MM.1S (cell line): ENCODE results near the gene DHX29.

Source experiments
- CTCF ChIP-seq: fragments of 300-600 bp; sonication (generic); IDR thresholded peaks from 2 replicates; pipeline ENCODE4 v1.5.1; 2016; ENCODE audit warnings: antibody characterized with exemption, low read length, mixed read lengths
- EZH2 ChIP-seq: fragments of 300-600 bp; sonication (generic); optimal IDR thresholded peaks from 2 replicates; pipeline ENCODE3; 2017; ENCODE audit warnings: low read depth, mild to moderate bottlenecking, antibody characterized with exemption, low read length, mixed read lengths
- EZH2phosphoT487 ChIP-seq: fragments of 300-600 bp; sonication (generic); IDR thresholded peaks from 2 replicates; pipeline ENCODE4 v1.6.1; 2018; ENCODE audit warnings: antibody characterized with exemption, low read length

GRCh38 chr5:55222092-55222984 is 85.2 kb downstream of the DHX29 start:
- TF ChIP-seq CTCF = no peak
- no peak for TF ChIP-seq EZH2
- TF ChIP-seq EZH2phosphoT487 = no peak
